ENCODE measurements around the gene DGKQ. TPM values are rescaled to one million over a fixed set of nuclear protein-coding genes. Genes with fewer than 3 reads are reported as not detected.

The DGKQ gene
- total RNA-seq, 1 experiment from 2014 or later, result 11.8 TPM

DNA sequence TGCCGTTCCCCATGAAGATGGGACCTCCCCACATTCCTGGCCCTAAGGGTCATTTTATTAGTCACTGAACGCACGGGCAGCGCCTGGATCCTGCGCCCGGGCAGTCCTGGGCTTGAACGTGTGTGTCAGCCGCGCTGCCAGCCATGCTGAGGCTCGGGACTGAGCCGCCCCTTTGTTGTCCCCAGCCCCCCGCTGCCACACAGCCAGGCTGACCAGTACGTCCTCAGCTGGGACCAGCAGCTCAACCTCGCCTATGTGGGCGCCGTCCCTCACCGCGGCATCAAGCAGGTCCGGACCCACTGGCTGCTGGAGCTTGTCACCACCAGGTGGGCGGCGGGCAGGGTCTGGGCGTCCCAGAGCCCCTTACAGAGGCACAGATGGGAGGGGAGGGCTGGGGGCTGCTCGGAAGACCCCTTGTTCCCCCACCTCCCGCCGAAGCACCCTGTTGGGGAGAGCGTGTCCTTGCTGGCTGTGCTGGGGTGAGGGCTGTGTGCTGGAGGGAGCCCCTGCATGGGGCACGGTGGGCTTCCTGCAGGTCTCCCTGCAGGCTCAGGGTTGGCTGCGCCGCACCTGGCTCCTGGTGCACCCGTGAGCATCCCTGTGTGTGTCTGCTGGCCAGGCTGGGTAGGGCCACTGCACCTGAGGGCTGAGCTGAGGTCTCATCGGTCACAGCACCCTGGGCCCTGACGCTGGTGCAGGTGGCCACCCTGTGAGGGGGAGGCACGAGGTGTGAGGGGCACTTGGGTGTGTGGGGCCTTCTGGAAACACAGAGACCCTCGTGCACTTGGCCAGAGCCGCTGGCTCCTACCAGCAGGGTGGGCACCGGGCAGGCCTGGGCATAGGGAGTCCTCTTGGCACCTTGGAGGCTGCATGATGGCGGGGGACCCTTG lies 14.5 kb upstream of the DGKQ start:
- H3K36me3 Mint-ChIP-seq (ENCODE audit: insufficient read depth, unreplicated experiment), result peaks cover 25% of the 10 kb centered on the region
- H3K4me1 Mint-ChIP-seq (ENCODE audit: low read depth, unreplicated experiment), result peaks cover 8% of the 10 kb centered on the region
- CTCF ChIA-PET, result interaction anchor here (0.7 to 1.2 kb wide), 4 partner anchors 56 to 266 kb away, joined by 3 to 6 read pairs (median 4); partner anchors contain the start of genes GAK and TMEM175
- no peaks in the 10 kb centered on the region for H3K27me3 Mint-ChIP-seq (ENCODE audit: unreplicated experiment)
- TF ChIP-seq, protein P1, sequence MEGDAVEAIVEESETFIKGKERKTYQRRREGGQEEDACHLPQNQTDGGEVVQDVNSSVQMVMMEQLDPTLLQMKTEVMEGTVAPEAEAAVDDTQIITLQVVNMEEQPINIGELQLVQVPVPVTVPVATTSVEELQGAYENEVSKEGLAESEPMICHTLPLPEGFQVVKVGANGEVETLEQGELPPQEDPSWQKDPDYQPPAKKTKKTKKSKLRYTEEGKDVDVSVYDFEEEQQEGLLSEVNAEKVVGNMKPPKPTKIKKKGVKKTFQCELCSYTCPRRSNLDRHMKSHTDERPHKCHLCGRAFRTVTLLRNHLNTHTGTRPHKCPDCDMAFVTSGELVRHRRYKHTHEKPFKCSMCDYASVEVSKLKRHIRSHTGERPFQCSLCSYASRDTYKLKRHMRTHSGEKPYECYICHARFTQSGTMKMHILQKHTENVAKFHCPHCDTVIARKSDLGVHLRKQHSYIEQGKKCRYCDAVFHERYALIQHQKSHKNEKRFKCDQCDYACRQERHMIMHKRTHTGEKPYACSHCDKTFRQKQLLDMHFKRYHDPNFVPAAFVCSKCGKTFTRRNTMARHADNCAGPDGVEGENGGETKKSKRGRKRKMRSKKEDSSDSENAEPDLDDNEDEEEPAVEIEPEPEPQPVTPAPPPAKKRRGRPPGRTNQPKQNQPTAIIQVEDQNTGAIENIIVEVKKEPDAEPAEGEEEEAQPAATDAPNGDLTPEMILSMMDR (IDR thresholded peaks at IDR 0.05; ENCODE audit: unreplicated experiment), result no peak
- H3K9me3 Mint-ChIP-seq (ENCODE audit: low read depth, unreplicated experiment), result no peaks in the 10 kb centered on the region
- H3K27ac Mint-ChIP-seq (ENCODE audit: unreplicated experiment), result peak overlapping the region; percentile 60
- intact Hi-C loops (cut with micrococcal nuclease; ENCODE audit: unreplicated experiment), result no loop called here
- BruUV-seq (replicated peaks), result no TSS peak
- peak overlapping the region; percentile 82 for H3K4me3 Mint-ChIP-seq (ENCODE audit: low read depth, unreplicated experiment)
- no peak for DNase-seq

DNA sequence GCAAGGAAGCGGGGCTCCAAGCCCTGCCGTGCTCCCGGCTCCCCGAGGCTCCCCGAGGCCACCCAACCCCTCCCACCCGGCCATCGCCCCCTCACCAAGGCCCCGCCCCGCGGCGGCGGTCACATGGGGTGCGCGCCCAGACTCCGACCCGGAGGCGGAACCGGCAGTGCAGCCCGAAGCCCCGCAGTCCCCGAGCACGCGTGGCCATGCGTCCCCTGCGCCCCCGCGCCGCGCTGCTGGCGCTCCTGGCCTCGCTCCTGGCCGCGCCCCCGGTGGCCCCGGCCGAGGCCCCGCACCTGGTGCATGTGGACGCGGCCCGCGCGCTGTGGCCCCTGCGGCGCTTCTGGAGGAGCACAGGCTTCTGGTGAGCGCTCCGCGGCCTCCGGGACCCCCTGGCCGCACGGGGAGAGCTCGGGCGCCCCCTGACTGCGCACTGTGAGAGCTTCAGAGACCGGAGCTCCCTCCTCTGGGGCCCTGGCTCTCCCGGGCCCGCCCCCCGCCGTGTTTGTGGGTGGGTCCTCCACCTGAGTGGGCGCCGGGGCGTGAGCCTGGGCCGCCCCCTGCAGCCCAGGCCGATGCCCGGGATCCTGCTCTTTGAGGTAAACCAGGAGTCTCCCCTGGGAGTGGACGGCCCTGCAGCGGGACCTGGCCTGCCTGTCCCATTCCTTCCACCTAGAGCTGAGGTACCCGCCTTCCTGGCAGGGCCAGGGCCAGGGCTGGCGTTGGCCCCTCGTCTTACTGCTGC lies 13.7 kb upstream of the DGKQ start, which contains the start of gene IDUA:
IDUA (plus strand) TSS at position 166 of the 745 bp plus-strand sequence; CDS start at position 207, 41 bp downstream.
- no peaks in the 10 kb centered on the region for H3K27me3 Mint-ChIP-seq (ENCODE audit: unreplicated experiment)
- CTCF ChIA-PET, result interaction anchor here (0.7 to 1.2 kb wide), 4 partner anchors 55 to 267 kb away, joined by 3 to 6 read pairs (median 4); partner anchors contain the start of genes GAK and TMEM175
- BruUV-seq (replicated peaks), result no TSS peak
- H3K9me3 Mint-ChIP-seq (ENCODE audit: low read depth, unreplicated experiment), result no peaks in the 10 kb centered on the region
- intact Hi-C loops (cut with micrococcal nuclease; ENCODE audit: unreplicated experiment), result no loop called here
- TF ChIP-seq, protein P1 (IDR thresholded peaks at IDR 0.05; ENCODE audit: unreplicated experiment), result peak; percentile 25
- peak within 1 kb of the TSS; percentile 60 for H3K27ac Mint-ChIP-seq (ENCODE audit: unreplicated experiment)
- peaks cover 8% of the 10 kb centered on the region for H3K4me1 Mint-ChIP-seq (ENCODE audit: low read depth, unreplicated experiment)
- peaks cover 18% of the 10 kb centered on the region for H3K36me3 Mint-ChIP-seq (ENCODE audit: insufficient read depth, unreplicated experiment)
- peak within 1 kb of the TSS; percentile 82 for H3K4me3 Mint-ChIP-seq (ENCODE audit: low read depth, unreplicated experiment)
- peak; percentile 82 for DNase-seq

DNA sequence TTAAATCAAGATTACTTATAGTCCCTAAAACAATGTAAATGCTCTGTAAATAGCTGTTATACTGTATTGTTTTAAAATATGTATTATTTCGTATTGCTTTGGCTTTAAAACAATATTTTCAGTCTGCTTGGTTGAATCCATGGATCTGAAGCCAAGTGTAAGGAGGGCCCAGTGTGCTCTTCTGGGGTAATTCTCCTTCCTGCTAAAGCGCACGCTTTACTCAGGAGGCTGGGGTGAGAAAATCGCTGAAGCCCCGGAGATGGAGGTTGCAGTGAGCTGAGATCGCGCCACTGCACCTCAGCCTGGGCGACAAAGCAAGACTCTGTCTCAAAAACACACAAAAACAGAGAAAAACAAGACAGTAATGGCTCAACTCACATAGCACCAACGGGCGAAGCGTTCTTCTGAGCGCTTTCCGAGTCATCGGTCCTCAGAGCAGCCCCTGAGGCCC lies 13.1 kb upstream of the DGKQ start:
- H3K36me3 Mint-ChIP-seq (ENCODE audit: insufficient read depth, unreplicated experiment), result peaks cover 18% of the 10 kb centered on the region
- no peak overlapping the region for H3K27ac Mint-ChIP-seq (ENCODE audit: unreplicated experiment)
- H3K27me3 Mint-ChIP-seq (ENCODE audit: unreplicated experiment), result no peaks in the 10 kb centered on the region
- H3K4me1 Mint-ChIP-seq (ENCODE audit: low read depth, unreplicated experiment), result peaks cover 8% of the 10 kb centered on the region
- no peaks in the 10 kb centered on the region for H3K9me3 Mint-ChIP-seq (ENCODE audit: low read depth, unreplicated experiment)
- BruUV-seq (replicated peaks), result no TSS peak
- DNase-seq, result no peak
- intact Hi-C loops (cut with micrococcal nuclease; ENCODE audit: unreplicated experiment), result no loop called here
- TF ChIP-seq, protein P1 (IDR thresholded peaks at IDR 0.05; ENCODE audit: unreplicated experiment), result no peak
- CTCF ChIA-PET, result interaction anchor here (1.0 to 1.2 kb wide), 3 partner anchors 54 to 244 kb away, joined by 4 to 6 read pairs (median 5); partner anchors contain the start of genes GAK and TMEM175
- peak overlapping the region; percentile 82 for H3K4me3 Mint-ChIP-seq (ENCODE audit: low read depth, unreplicated experiment)

DNA sequence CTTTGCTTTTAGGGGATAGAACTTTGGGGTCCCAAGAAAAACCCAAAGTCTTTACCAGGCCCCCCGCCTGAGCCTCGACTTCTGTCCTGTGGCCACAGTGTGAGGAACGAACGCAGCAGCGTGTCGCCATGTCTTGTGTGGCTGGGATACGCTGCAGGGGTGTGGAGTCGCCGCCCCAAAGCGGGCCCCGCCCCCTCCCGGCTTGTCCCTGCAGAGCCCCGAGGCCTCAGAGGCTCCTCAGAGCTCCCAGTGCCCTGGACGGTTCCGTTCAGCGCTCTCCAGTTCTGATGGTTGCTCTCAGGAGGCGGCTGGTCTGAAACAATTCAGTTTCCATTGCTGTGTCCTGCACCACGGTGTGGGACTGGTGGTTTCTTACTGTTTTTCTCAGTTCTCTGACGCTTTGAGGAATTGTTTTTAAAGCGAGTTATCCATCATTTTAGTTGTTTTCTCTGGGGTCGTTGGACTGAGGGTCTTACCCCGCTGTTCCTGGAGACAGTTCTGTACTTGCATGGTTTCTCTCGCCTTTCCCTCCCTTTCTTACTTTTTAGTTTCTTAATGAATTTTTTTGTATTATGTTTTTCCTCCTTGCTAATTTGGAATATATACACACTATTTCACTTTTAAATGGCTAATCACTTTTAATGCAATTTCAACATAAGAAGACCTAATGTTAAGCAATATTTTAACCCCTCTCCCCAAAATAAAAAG lies 11.9 kb upstream of the DGKQ start:
- intact Hi-C loops (cut with micrococcal nuclease; ENCODE audit: unreplicated experiment), result no loop called here
- no peak overlapping the region for H3K27ac Mint-ChIP-seq (ENCODE audit: unreplicated experiment)

More for the DNA sequence above, 11.9 kb upstream of the DGKQ start:
- CTCF ChIA-PET, result interaction anchor here (0.6 kb wide), 1 partner anchor 214 kb away, joined by 5 read pairs; no protein-coding TSS in a partner anchor
- Mint-ChIP-seq H3K27me3 (ENCODE audit: unreplicated experiment) (no peaks in the 10 kb centered on the region), H3K4me1 (ENCODE audit: low read depth, unreplicated experiment) (peaks cover 8% of the 10 kb centered on the region), H3K36me3 (ENCODE audit: insufficient read depth, unreplicated experiment) (peaks cover 18% of the 10 kb centered on the region), H3K9me3 (ENCODE audit: low read depth, unreplicated experiment) (no peaks in the 10 kb centered on the region), H3K4me3 (ENCODE audit: low read depth, unreplicated experiment) (peak overlapping the region; percentile 55)
- no TSS peak for BruUV-seq (replicated peaks)
- TF ChIP-seq, protein P1 (IDR thresholded peaks at IDR 0.05; ENCODE audit: unreplicated experiment), result no peak
- DNase-seq, result peak; percentile 79
